ENCODE measurements around the gene AHRR. TPM values are rescaled to one million over a fixed set of nuclear protein-coding genes. Genes with fewer than 3 reads are reported as not detected.
"Not testable (repeated sequence)": the region's sequence is repeated elsewhere in the genome, so short reads cannot be mapped to it uniquely, and the experiment has no call there.

The AHRR gene
- total RNA-seq, 1 donor from 2014 or later: 2.6 TPM

- Histone ChIP-seq H3K4me3 (ENCODE audit: low read depth, low read length) (no peak overlapping the region), H3K36me3 (ENCODE audit: control insufficient read depth, insufficient read depth, low read length) (peaks cover 1% of the 10 kb centered on the region), H3K27me3 (ENCODE audit: control insufficient read depth, insufficient read depth, low read length) (peaks cover 16% of the 10 kb centered on the region)
- TF ChIP-seq, protein P1, sequence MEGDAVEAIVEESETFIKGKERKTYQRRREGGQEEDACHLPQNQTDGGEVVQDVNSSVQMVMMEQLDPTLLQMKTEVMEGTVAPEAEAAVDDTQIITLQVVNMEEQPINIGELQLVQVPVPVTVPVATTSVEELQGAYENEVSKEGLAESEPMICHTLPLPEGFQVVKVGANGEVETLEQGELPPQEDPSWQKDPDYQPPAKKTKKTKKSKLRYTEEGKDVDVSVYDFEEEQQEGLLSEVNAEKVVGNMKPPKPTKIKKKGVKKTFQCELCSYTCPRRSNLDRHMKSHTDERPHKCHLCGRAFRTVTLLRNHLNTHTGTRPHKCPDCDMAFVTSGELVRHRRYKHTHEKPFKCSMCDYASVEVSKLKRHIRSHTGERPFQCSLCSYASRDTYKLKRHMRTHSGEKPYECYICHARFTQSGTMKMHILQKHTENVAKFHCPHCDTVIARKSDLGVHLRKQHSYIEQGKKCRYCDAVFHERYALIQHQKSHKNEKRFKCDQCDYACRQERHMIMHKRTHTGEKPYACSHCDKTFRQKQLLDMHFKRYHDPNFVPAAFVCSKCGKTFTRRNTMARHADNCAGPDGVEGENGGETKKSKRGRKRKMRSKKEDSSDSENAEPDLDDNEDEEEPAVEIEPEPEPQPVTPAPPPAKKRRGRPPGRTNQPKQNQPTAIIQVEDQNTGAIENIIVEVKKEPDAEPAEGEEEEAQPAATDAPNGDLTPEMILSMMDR (IDR thresholded peaks at IDR 0.05; ENCODE audit: insufficient read depth, low read length, poor library complexity, severe bottlenecking): no peak
- no peak for DNase-seq (ENCODE audit: low read depth)
Measured at GRCh38 chr5:470961-471749, 149.6 kb downstream of the AHRR start.

- H3K36me3 ChIP-seq (ENCODE audit: control insufficient read depth, insufficient read depth, low read length): peaks cover 1% of the 10 kb centered on the region
Measured at GRCh38 chr5:471750-472058, 150.2 kb downstream of the AHRR start.

GRCh38 chr5:472076-472655, 150.7 kb downstream of the AHRR start:
- TF ChIP-seq, protein P1 (IDR thresholded peaks at IDR 0.05; ENCODE audit: insufficient read depth, low read length, poor library complexity, severe bottlenecking): no peak
- H3K4me3 ChIP-seq (ENCODE audit: low read depth, low read length): peak overlapping the region; percentile 66
- no peak for DNase-seq (ENCODE audit: low read depth)

More at GRCh38 chr5:471750-472058, 150.2 kb downstream of the AHRR start:
- TF ChIP-seq, protein P1 (IDR thresholded peaks at IDR 0.05; ENCODE audit: insufficient read depth, low read length, poor library complexity, severe bottlenecking): no peak
- peak overlapping the region; percentile 66 for H3K4me3 ChIP-seq (ENCODE audit: low read depth, low read length)
- H3K27me3 ChIP-seq (ENCODE audit: control insufficient read depth, insufficient read depth, low read length): peaks cover 21% of the 10 kb centered on the region
- DNase-seq (ENCODE audit: low read depth): no peak

DNA sequence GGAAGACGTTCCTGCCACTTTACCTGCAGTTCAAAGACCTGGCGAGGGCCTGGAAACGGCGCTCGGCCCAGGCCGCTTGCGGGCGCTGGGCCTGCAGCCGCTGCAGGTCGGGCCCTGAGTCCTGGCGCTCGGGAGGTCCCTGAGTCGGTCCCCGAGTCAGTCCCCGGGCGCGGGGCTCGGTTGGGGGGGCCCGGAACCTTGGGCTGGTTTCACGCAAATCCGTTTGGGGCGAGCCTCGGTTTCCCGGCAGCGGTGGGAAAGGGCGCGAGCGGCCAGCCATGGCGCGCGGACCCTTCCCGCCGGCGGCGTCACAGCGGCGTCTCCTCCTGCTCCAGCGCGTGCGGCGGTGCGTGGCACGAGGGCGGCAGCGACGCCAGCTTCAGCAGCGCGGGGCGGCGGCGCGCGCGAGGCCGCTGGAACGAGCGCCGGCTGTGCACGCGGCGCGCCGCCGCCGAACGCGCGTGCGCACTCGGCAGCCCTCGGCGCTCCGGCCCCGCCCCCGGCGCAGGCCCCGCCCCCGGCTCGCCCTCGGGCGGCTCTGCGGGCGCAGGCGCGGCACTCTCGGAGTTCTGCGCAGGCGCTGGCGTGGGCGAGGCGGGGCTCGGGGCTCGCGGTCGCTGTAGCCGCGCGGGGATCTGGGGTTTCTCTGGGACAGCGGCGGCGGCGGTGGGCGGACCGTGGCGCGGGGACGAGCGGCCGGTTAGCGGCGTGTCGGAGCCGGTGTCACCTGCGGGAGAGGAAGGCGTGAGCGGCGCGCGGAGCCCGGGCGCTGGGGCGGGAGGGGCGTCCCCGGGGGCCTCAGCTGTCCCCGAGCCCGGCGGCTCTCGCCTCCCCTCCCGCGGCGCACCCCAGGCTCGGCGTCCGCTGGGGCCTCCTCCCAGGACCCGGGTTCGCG, 151.4 kb downstream of the AHRR start:
- TF ChIP-seq, protein P1 (IDR thresholded peaks at IDR 0.05; ENCODE audit: insufficient read depth, low read length, poor library complexity, severe bottlenecking): no peak
- peak overlapping the region; percentile 70 for H3K4me3 ChIP-seq (ENCODE audit: low read depth, low read length)
- peaks cover 33% of the 10 kb centered on the region for H3K27me3 ChIP-seq (ENCODE audit: control insufficient read depth, insufficient read depth, low read length)
- DNase-seq (ENCODE audit: low read depth): no peak
- peaks cover 1% of the 10 kb centered on the region for H3K36me3 ChIP-seq (ENCODE audit: control insufficient read depth, insufficient read depth, low read length)

More at GRCh38 chr5:472076-472655, 150.7 kb downstream of the AHRR start:
- Histone ChIP-seq H3K27me3 (ENCODE audit: control insufficient read depth, insufficient read depth, low read length) (peaks cover 26% of the 10 kb centered on the region), H3K36me3 (ENCODE audit: control insufficient read depth, insufficient read depth, low read length) (peaks cover 1% of the 10 kb centered on the region)

DNA sequence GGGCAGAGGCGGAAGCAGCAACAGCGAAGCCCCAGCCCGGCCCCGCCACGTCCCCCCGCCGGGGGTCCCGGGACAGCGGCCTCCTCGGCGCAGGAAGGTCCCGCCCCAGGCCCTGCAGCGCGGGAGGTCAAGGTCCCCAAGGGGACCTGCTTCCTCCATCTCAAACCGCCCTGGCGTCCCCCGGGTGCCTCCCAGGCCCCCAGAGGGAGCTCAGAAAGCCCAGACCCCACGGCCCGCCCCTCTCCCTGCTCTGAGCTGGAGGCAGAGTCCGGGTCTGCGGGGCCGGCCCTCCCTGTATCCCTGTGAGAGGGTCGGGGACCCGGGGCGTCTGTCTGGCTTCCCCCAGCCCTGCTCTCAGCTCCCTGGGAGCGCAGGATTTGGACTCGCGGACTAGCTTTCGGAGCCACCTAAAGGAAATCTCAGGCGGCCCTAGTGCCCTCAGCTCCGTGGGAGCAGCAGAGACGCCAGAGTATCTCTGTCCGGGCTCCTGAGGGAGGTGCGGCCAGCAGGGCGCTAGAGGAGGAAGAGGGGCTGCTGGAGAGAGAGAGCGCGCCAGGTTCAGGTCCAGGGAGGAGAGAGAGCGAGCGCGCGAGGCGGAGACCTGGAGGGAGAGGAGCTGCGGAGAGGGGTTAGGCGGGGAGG, 152.2 kb downstream of the AHRR start:
- TF ChIP-seq, protein P1 (IDR thresholded peaks at IDR 0.05; ENCODE audit: insufficient read depth, low read length, poor library complexity, severe bottlenecking): no peak
- H3K4me3 ChIP-seq (ENCODE audit: low read depth, low read length): peak overlapping the region; percentile 70
- DNase-seq (ENCODE audit: low read depth): no peak

GRCh38 chr5:474232-474839, 152.8 kb downstream of the AHRR start:
- H3K27me3 ChIP-seq (ENCODE audit: control insufficient read depth, insufficient read depth, low read length): peaks cover 36% of the 10 kb centered on the region
- not testable (repeated sequence) for DNase-seq (ENCODE audit: low read depth); H3K36me3 ChIP-seq (ENCODE audit: control insufficient read depth, insufficient read depth, low read length)
- peak overlapping the region; percentile 70 for H3K4me3 ChIP-seq (ENCODE audit: low read depth, low read length)

More for the DNA sequence above, 152.2 kb downstream of the AHRR start:
- Histone ChIP-seq H3K27me3 (ENCODE audit: control insufficient read depth, insufficient read depth, low read length) (peaks cover 36% of the 10 kb centered on the region), H3K36me3 (ENCODE audit: control insufficient read depth, insufficient read depth, low read length) (peaks cover 1% of the 10 kb centered on the region)
